ENCODE results near the gene TNFSF13B. TPM values are rescaled to one million over a fixed set of nuclear protein-coding genes. Genes with fewer than 3 reads are reported as not detected.
A peak's percentile ranks its signal among the peaks of the same experiment; 100 is the strongest.
"Not testable (repeated sequence)": the region's sequence is repeated elsewhere in the genome, so short reads cannot be mapped to it uniquely, and the experiment has no call there.

The TNFSF13B gene
- total RNA-seq, 4 donors from 2014 or later = 0.31 to 2.2 (median 0.62) TPM; not detected in 1

DNA sequence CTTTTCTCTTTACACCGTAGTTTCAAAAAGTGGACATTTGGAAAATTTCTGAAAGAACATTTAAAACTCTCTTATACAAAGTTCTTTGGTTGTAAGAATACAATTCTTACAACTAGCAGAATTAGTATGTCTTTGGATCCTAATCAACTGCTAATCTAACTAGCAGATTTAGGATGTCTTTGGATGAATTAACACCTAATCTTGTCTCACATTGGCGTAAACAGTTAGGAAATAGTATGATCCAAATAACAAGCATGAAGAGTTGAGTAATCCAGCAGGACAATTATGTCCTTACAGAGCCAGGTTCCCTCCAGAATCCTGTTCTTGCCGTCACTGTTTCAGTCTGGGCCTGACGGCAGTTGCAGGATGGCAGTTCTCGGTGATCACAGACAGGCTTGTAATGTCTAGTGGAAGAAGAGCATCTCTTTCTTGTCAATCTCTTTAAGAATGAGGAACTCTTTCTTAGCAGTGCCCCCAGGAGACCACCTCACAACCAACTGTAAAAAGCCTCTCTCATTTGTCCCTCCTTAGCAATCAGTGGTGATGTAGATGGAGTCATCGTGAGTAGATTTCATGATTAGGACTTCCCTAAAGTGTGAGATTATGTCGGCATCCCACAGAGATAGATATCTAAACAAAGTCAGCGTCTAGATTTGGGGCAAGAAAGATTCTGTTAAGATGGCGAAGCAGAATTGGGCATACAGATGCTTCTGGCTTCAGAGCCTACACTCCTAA is 5.7 kb upstream of the TNFSF13B start:
- no peak overlapping the region for H3K4me3 ChIP-seq
- H3K36me3 ChIP-seq = no peaks in the 10 kb centered on the region
- intact Hi-C loops (cut with DNase I; ENCODE audit: low total_unique reads) = no loop called here
- DNase-seq (no peak), ATAC-seq (no peak)
- TF ChIP-seq, protein P1, sequence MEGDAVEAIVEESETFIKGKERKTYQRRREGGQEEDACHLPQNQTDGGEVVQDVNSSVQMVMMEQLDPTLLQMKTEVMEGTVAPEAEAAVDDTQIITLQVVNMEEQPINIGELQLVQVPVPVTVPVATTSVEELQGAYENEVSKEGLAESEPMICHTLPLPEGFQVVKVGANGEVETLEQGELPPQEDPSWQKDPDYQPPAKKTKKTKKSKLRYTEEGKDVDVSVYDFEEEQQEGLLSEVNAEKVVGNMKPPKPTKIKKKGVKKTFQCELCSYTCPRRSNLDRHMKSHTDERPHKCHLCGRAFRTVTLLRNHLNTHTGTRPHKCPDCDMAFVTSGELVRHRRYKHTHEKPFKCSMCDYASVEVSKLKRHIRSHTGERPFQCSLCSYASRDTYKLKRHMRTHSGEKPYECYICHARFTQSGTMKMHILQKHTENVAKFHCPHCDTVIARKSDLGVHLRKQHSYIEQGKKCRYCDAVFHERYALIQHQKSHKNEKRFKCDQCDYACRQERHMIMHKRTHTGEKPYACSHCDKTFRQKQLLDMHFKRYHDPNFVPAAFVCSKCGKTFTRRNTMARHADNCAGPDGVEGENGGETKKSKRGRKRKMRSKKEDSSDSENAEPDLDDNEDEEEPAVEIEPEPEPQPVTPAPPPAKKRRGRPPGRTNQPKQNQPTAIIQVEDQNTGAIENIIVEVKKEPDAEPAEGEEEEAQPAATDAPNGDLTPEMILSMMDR (IDR thresholded peaks at IDR 0.05 in 4 of 5, conservative IDR thresholded peaks at IDR 0.05 in 1 of 5) = no peak
- no peak for TF ChIP-seq POLR2A (IDR thresholded peaks at IDR 0.05)
- H3K9me3 ChIP-seq = no peaks in the 10 kb centered on the region
- in situ Hi-C loops (cut with MboI; ENCODE audit: low sequenced_read_pairs in 4 of 4) = no loop called here
- H3K4me1 ChIP-seq = no peaks in the 10 kb centered on the region
- H3K27me3 ChIP-seq = no peaks in the 10 kb centered on the region
- H3K27ac ChIP-seq = no peak overlapping the region

- TF ChIP-seq, protein P1 (IDR thresholded peaks at IDR 0.05 in 4 of 5, conservative IDR thresholded peaks at IDR 0.05 in 1 of 5) = no peak
- no peak for TF ChIP-seq POLR2A (IDR thresholded peaks at IDR 0.05)
- Histone ChIP-seq H3K36me3 (no peaks in the 10 kb centered on the region), H3K27ac (no peak overlapping the region), H3K27me3 (no peaks in the 10 kb centered on the region), H3K4me3 (no peak overlapping the region), H3K9me3 (no peaks in the 10 kb centered on the region), H3K4me1 (peaks cover 0 to 8% of the 10 kb centered on the region in 2 donors)
- in situ Hi-C loops (cut with MboI; ENCODE audit: low sequenced_read_pairs in 4 of 4) (no loop called here), intact Hi-C loops (cut with DNase I; ENCODE audit: low total_unique reads) (no loop called here)
- DNase-seq (no peak), ATAC-seq (no peak)
Observed at GRCh38 chr13:108266321-108266990, 3.1 kb upstream of the TNFSF13B start.

DNA sequence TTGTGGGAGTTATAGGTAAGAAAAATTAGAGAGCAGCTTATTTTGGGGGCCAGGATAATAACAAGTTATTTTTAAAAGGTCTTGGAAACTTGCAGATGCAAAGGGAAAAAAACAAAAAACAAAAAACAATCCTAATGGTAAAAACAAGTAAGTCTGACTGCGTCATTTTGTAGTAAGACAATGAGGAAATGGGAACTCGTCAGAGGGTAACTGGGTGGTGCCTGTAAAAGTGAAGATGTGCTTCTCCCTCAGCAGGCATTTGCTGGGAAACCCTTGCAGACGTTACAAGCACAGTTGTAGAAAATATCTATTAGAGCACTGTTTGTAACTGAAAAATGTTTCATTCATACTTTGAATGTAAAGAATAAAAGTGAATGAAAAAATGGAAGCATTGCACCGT is 2.2 kb upstream of the TNFSF13B start:
- in situ Hi-C loops (cut with MboI; ENCODE audit: low sequenced_read_pairs in 4 of 4) = no loop called here
- Histone ChIP-seq H3K36me3 (no peaks in the 10 kb centered on the region), H3K4me3 (no peak overlapping the region), H3K9me3 (no peaks in the 10 kb centered on the region), H3K27me3 (no peaks in the 10 kb centered on the region), H3K4me1 (peaks cover 0 to 8% of the 10 kb centered on the region in 2 donors), H3K27ac (no peak overlapping the region)
- TF ChIP-seq, protein P1 (IDR thresholded peaks at IDR 0.05 in 4 of 5, conservative IDR thresholded peaks at IDR 0.05 in 1 of 5) = no peak
- TF ChIP-seq POLR2A (IDR thresholded peaks at IDR 0.05) = no peak
- intact Hi-C loops (cut with DNase I; ENCODE audit: low total_unique reads) = no loop called here
- DNase-seq (no peak), ATAC-seq (no peak)

- H3K4me3 ChIP-seq; H3K36me3 ChIP-seq; ATAC-seq; intact Hi-C loops (cut with DNase I; ENCODE audit: low total_unique reads); H3K27me3 ChIP-seq; DNase-seq; in situ Hi-C loops (cut with MboI; ENCODE audit: low sequenced_read_pairs in 4 of 4); H3K27ac ChIP-seq; H3K9me3 ChIP-seq; H3K4me1 ChIP-seq: not testable (repeated sequence)
Observed at GRCh38 chr13:108267855-108268254, 1.7 kb upstream of the TNFSF13B start.

GRCh38 chr13:108268466-108269112 is 929 bp upstream of the TNFSF13B start:
- no peak for DNase-seq
- intact Hi-C loops (cut with DNase I; ENCODE audit: low total_unique reads) = no loop called here
- H3K27me3 ChIP-seq = no peaks in the 10 kb centered on the region
- no peak for ATAC-seq
- no peak for TF ChIP-seq POLR2A (IDR thresholded peaks at IDR 0.05)
- TF ChIP-seq, protein P1 (IDR thresholded peaks at IDR 0.05 in 4 of 5, conservative IDR thresholded peaks at IDR 0.05 in 1 of 5) = no peak
- no peaks in the 10 kb centered on the region for H3K36me3 ChIP-seq
- in situ Hi-C loops (cut with MboI; ENCODE audit: low sequenced_read_pairs in 4 of 4) = no loop called here
- H3K9me3 ChIP-seq = no peaks in the 10 kb centered on the region
- peak overlapping the region in 1 of 4 donors; percentile 35 for H3K27ac ChIP-seq
- no peak overlapping the region for H3K4me3 ChIP-seq
- H3K4me1 ChIP-seq = peaks cover 0 to 8% of the 10 kb centered on the region in 2 donors

Data from gastrocnemius medialis (tissue), 4 donors.